Measurements from ENCODE around the gene TMEM43. TPM values are rescaled to one million over a fixed set of nuclear protein-coding genes. Genes with fewer than 3 reads are reported as not detected.

Gene TMEM43
- total RNA-seq, 1 experiment from 2014 or later, result 36.7 TPM

DNA sequence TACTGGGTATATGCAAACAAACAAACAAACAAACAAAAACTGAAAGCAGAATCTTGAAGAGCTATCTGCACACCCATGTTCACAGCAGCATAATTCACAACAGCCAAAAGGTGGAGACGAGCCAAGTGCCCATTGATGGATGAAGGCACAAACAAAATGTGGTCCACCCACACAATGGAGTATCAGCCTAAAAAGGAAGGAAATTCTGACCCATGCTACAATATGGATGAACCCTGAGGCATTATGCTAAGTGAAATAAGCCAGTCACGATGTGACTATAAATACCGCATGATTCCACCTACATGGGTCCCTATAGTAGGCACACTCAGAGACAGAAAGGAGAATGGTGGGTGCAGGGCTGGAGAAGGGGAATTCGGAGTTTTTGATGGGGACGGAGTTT lies 29.4 kb downstream of the TMEM43 start:
- Histone ChIP-seq H2BK120ac (ENCODE audit: low read depth, low read length, poor library complexity, severe bottlenecking) (no peak overlapping the region), H3K23me2 (ENCODE audit: insufficient read length, low read depth, low read length, poor library complexity, severe bottlenecking) (no peaks in the 10 kb centered on the region), H4K8ac (replicated peaks; ENCODE audit: insufficient read length, low read depth, low read length) (no peak overlapping the region), H2AK5ac (ENCODE audit: insufficient read length, low read length) (no peak overlapping the region), H3K4me1 (ENCODE audit: insufficient read depth, low read length) (no peaks in the 10 kb centered on the region), H4K91ac (ENCODE audit: insufficient read length, low read depth, low read length) (no peak overlapping the region), H3K4me2 (ENCODE audit: insufficient read depth, insufficient read length, low read length) (no peak overlapping the region), H3K56ac (ENCODE audit: insufficient read length, low read depth, low read length) (no peak overlapping the region), H2BK5ac (ENCODE audit: insufficient read length, low read length) (no peak overlapping the region), H3K14ac (ENCODE audit: insufficient read depth, low read length) (no peak overlapping the region), H3K79me1 (ENCODE audit: insufficient read depth, low read depth, low read length, poor library complexity, severe bottlenecking) (no peaks in the 10 kb centered on the region), H3K27ac (ENCODE audit: insufficient read length, low read depth, low read length) (no peak overlapping the region), H3K23ac (ENCODE audit: insufficient read length, low read depth, low read length) (no peak overlapping the region), H3K4ac (ENCODE audit: low read depth, low read length) (no peak overlapping the region), H2BK15ac (ENCODE audit: low read depth, low read length) (no peak overlapping the region), H2BK12ac (ENCODE audit: insufficient read length, low read depth, low read length) (no peak overlapping the region), H4K5ac (ENCODE audit: insufficient read length, low read depth, low read length) (no peak overlapping the region), H3K9me3 (ENCODE audit: control insufficient read depth, low read depth, low read length) (no peaks in the 10 kb centered on the region), H4K20me1 (ENCODE audit: control insufficient read depth, insufficient read depth, insufficient read length) (no peaks in the 10 kb centered on the region), H2BK20ac (ENCODE audit: low read depth, low read length, poor library complexity, severe bottlenecking) (no peak overlapping the region), H3T11ph (ENCODE audit: low read length) (no peak overlapping the region), H3K79me2 (ENCODE audit: insufficient read depth, low read length) (no peaks in the 10 kb centered on the region), H3K9ac (ENCODE audit: extremely low read depth, insufficient read length, low read length) (no peak overlapping the region), H3K27me3 (ENCODE audit: insufficient read depth, low read length) (no peaks in the 10 kb centered on the region), H2AFZ (ENCODE audit: low read length) (no peak overlapping the region), H3K18ac (ENCODE audit: insufficient read length, low read depth, low read length) (no peak overlapping the region)
- TF ChIP-seq, protein P1, sequence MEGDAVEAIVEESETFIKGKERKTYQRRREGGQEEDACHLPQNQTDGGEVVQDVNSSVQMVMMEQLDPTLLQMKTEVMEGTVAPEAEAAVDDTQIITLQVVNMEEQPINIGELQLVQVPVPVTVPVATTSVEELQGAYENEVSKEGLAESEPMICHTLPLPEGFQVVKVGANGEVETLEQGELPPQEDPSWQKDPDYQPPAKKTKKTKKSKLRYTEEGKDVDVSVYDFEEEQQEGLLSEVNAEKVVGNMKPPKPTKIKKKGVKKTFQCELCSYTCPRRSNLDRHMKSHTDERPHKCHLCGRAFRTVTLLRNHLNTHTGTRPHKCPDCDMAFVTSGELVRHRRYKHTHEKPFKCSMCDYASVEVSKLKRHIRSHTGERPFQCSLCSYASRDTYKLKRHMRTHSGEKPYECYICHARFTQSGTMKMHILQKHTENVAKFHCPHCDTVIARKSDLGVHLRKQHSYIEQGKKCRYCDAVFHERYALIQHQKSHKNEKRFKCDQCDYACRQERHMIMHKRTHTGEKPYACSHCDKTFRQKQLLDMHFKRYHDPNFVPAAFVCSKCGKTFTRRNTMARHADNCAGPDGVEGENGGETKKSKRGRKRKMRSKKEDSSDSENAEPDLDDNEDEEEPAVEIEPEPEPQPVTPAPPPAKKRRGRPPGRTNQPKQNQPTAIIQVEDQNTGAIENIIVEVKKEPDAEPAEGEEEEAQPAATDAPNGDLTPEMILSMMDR (conservative IDR thresholded peaks at IDR 0.05), result no peak
- Mint-ChIP-seq H3K36me3 (ENCODE audit: insufficient read depth in 1 of 3, low read depth in 3 of 3) (peaks cover 20 to 70% (median 65%) of the 10 kb centered on the region in 3 experiments; a peak in 6 of 7 replicates), H3K9me3 (no peaks in the 10 kb centered on the region), H3K27ac (no peak overlapping the region; a peak in 1 of 7 replicates), H3K4me3 (no peak overlapping the region), H3K4me1 (peaks cover 0 to 5% of the 10 kb centered on the region in 2 experiments; a peak in 1 of 4 replicates), H3K27me3 (ENCODE audit: low read depth) (no peaks in the 10 kb centered on the region)
- DNase-seq, result no peak
- 100% methylated on average over 2 of the region's 5 CpGs for WGBS (ENCODE audit: extremely low coverage, insufficient read length, low lambda C conversion rate)
